Activated CD4-positive, alpha-beta T cell treated with anti-CD3 and anti-CD28 coated beads, Interleukin-2, amount 50 U/mL, for 16 hours (primary cell): ENCODE measurements around the gene CXXC1.
"Not testable (repeated sequence)": the region's sequence is repeated elsewhere in the genome, so short reads cannot be mapped to it uniquely, and the experiment has no call there.

ENCODE experiments used
- DNase-seq: peaks from one replicate; pipeline ENCODE4 v3.0.0-alpha.2; 2020

The CXXC1 gene

DNA sequence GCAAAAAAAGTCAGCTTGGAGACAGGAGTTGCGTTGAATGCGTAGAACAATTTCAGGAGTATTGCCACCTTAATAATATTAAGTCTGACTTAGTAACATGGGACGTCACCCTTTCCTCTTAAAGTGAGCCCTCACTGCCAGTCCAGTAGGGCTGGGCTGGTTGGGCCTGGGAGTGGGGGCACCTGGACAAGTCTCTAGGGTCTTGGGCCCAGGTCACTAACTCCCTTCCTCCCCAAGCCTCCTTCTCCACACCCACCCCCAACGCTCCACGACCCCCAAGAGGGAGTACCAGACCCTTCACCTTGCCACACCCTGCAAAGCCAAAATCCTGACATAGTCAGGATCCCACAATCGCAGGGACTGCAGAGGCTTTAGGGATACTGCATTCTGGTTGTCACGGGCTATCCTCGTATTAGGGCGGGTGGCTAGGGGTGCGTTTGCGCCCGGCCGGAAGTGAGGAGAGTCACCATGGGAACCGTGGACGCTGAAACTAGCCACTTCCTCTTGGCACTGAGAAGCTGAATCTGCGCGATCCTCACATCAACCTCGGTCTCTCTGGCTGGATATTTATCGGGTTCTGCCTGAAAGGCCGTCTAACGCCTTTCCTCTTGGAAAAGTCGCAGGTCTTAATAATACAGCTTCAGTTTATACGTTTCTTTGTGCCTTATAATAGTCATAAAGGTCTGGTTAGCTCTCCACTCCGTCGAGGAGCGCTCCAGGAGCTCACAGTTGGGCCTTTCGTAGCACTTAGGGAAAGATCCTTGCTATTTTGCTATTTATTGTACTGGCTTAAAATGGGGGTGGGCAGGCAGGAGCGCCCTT lies 10.3 kb upstream of the CXXC1 start:
- peak; percentile 77 for DNase-seq

- DNase-seq = no peak
Observed at GRCh38 chr18:50293039-50293438, 5.5 kb upstream of the CXXC1 start.

- no peak for DNase-seq
Observed at GRCh38 chr18:50289108-50289443, 1.6 kb upstream of the CXXC1 start.

GRCh38 chr18:50288348-50289107 lies 1.0 kb upstream of the CXXC1 start:
- not testable (repeated sequence) for DNase-seq

DNA sequence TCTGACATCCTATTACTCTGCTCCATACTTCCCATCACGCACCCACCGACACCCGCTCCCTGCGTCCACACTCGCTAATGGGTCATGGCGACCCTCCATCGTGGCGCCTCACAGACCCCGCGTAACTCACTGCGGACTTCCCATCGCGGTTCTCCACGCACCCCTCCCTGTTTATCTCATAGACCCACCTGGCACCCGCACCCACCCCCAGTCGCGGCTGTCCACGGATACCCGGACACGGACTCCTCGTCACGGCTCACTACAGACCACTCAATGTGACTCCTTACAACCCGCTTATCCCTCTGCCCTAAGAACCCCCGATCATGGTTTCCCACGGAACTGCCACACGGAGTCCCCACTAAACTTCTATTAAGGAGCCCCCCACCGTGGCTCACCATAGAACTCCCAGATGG lies 458 bp downstream of the CXXC1 start:
- no peak for DNase-seq

DNA sequence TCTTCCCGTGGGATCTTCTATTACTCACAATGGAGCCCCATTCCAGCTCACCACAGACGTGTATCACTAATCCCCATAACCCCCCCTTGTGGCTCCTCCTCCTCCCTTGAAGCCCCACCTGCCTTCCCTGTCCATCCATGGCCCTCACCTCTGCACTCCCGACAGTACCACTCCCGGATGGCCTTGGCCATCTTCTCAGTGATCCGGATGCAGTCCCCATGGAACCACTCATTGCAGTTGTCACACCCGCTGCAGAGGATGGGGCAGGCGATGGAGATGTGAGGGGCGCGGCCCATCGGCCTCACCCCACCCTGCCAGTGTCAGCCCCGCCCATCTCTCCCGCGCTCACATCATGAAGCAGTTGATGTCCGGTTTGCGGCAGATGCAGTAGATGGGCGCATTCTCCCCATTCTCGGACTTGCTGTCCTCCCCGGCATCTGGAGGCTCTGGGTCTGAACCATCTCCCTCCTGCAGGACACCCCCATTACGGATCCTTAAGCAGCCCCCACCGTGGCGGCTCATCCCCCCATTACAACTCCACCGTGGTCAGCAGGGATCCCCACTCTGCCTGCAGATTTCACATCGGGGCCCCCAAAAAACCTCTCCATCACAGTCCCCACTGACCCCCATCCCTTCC lies 983 bp downstream of the CXXC1 start:
- peak; percentile 48 for DNase-seq

- no peak for DNase-seq
Observed at GRCh38 chr18:50285631-50286321, 1.7 kb downstream of the CXXC1 start.

- DNase-seq = no peak
Observed at GRCh38 chr18:50285071-50285470, 2.4 kb downstream of the CXXC1 start.

GRCh38 chr18:50284255-50284885 lies 3.1 kb downstream of the CXXC1 start:
- no peak for DNase-seq

DNA sequence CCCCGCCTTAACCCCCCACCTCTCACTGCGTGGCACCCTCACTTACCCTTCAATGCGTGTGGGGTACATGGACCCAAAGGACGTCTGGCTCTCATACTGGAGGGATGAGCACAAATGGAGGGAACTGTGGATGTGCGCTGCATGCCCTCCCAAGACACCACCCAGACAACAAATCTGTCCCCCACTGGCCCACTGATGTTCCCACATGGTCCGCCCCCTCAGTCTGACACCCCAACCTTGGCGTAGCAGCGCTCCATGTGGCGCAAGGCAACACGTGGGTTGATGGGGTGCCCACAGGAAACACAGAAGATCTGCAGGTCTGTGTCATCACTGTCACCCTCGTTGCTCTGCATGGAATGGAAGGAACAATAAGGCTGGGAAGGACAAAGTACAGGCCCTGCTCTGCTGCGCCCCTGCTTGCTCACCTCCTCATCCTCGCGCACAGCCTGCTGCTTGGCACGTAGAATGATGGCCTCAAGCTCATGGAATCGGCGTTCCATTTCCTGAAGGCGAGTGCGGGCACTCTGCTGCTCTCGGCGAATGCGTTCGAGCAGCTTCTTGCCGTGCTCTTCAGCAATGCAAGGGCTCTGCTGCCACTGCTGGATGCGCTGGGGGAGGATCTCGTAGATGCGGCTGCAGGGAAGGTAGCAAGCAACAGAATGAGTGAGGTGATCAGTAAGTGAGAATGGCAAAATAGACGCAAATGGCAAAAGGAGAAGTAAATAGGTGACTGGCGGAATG lies 3.9 kb downstream of the CXXC1 start:
- DNase-seq = no peak

GRCh38 chr18:50282521-50283335 lies 4.8 kb downstream of the CXXC1 start:
- no peak for DNase-seq

GRCh38 chr18:50281972-50282520 lies 5.4 kb downstream of the CXXC1 start:
- DNase-seq = no peak

DNA sequence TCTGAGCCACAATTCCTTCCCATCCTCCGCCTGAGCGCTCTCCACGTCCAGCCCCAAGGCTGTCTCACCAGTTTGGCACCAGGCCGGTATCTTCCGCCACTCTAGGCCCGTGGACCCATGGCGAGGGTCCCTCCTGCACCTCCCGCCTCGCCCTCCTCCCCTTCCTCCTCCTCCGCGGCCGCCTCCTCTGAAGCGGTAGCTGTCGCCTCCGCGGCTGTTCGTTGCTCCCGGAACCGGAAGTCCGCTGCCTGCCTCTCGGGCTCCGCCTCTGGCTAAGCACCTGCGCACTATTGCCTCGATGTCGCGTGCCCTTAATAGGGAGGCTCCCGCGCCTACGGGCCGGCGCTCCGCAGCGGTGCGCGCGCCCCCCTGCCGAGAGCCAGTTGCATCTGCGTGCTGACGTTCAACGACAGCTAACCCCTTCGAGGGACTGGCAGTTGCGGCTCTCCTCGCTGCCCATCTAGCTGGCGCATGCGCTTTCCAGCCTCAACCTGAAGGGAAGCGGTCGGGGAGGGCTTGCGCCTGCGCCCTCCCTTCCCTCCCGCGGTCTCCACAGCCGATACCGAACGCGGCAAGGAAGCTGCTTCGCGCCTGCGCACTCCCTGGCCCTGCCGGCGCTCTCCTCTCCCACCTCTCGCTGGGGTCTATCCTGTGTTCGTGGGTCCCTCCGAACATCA lies 6.1 kb downstream of the CXXC1 start, which contains the start of gene MBD1:
MBD1 (minus strand) TSS at position 229 of the 677 bp plus-strand sequence. CDS start 1,531 bp downstream, outside the sequence.
- DNase-seq = peak; percentile 97

- DNase-seq = no peak
Observed at GRCh38 chr18:50280707-50281294, 6.7 kb downstream of the CXXC1 start.

DNA sequence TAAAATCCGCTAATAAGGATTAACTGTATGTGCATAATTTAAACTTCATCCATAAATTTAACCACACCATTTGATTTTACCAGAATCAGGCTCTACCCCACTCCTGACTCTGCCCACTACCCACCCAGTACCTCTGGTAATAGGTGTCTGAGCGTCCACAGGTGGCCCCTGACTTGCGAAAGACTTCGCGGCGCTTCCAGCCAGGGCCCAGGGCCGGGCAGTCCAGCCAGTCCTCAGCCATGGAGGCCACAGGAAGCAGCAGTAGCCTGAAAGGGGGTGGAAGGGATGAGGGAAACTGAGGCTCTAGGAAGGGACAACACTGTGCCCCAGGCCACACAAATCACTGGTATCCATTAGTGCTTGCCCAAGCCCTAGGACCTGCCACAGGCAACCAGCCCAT lies 7.7 kb downstream of the CXXC1 start:
- DNase-seq = no peak

DNA sequence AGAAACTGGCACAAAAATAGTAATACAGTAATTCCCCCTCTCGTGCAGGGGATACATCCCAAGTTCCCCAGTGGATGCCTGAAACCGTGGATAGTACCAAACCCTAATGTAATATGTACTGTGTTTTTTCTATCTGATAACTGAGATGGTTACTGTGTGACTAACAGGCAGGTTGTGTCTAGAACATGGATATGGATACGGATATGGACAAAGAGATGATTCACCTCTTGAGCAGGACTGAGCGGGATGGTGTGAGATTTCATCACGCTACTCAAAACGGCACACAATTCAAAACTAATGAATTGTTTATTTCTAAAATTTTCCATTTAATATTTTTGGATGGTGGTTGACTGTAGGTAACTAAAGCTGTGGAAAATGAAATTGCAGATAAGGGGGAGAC lies 9.6 kb downstream of the CXXC1 start:
- no peak for DNase-seq

DNA sequence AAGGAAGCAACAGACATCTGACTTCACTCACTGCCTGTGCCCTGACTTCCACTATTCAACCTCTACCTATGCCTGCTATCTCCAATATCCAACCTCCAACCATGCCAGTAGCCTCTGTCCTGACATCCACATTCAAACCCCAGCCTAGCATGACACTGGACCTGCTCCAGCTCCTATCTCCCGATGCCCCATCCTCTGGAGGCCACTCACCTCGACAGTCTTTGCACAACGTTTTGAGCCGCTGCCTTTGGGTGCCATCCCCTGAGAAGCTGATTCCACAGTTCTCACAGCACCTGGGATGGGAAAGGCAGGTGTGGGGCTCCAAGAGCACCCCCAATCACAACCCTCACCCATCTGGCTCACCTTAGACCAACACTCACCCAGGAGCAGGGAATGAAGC lies 11.0 kb downstream of the CXXC1 start:
- DNase-seq = no peak

DNA sequence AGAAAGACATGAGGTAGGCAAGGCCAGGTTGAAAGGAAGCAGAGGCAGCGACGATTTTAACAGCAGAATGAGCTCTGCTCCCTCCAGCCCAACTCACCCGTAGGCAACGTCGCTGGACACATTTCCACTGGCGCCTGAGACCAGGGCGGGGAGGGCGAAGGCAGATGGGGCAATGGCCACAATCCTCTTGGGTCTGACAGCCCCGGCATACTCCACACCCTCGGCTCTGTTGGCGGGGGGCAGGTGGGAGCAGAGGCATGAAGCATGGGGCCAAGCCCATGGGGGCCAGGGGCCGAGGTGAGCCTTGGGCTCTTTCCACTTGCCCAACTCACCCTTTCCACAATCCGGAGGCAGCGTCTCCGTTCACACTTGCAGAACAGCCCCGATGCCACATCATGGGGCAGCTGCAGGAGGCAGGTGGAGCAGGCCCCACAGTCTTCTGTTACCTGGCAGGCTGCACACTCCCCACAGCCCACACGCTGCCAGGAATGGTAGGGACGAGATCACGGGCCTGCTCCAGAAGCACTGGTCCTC lies 11.9 kb downstream of the CXXC1 start:
- no peak for DNase-seq

DNA sequence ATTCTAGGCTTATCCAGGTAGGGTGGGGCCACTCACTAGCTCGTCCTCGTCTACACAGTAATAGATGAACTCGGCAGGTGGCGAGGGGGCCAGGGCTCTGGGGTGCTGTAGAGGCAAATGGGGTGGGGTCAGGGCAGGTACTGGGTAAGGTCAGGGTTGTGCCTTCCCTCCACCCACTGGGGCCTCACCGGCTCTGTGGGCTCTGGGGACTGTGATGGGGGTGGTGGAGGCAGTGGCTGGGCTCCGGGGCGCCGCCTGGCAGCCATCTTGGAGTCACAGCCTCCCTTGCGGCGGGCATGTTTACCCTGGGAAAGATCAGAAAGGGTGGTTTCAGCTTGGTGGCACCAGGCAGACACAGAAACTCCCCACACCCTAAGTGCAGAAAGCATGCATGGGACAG lies 12.6 kb downstream of the CXXC1 start:
- DNase-seq = no peak
